K562 treated with DMSO at 1 percent for 24 hours (cell line): Measurements from ENCODE around the gene TMEM132A. TPM values are rescaled to one million over a fixed set of nuclear protein-coding genes. Genes with fewer than 3 reads are reported as not detected.

Source experiments
- total RNA-seq: library from RNA; unstranded; fragments of 300-600 nt; gene quantifications from 2 replicates; pipeline ENCODE4 v1.2.3, GENCODE V29; 2022; ENCODE audit warnings: low read depth; ENCODE audit not compliant: insufficient read depth

The TMEM132A gene
- total RNA-seq = 0.78 and 6.6 TPM in 2 replicates

DNA sequence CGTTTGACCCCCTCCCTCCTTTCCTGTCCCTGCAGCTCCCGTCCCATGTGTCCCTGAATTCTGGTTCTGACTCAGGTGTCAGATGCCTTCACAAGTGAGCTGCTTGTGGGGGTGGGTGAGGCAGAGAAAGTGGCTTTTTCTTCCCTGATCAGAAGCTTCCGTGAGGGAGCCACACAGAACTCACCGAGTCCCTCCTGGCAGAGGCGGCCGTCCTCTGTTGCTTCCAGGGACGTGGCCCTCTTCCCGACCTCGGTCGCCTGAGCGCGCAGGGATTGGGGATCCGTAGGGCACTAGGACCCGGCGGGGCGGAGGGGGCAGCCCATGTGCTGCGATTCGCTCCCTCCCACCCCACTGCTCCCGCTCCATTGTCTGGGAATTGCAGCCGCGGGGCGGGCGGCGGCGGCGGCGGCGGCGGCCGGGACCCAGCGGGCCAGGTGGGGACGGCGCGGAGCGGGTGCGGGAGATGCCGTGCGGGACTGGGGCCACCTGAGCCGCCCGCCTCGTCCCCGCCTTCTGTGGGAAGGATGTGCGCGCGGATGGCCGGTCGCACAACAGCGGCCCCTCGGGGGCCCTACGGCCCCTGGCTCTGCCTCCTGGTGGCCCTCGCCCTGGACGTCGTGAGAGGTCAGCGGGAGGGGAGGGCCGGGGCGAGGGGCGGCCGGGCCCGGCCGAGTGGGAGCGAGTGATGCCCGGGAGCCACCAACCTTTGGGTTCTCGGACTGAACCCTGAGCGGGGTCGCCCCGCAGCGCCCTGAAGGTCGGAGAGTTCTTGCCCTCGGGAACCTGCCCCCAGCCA, at the start of gene TMEM132A:
TMEM132A (plus strand) TSS at position 351 of the 796 bp plus-strand sequence; CDS start at position 525, 174 bp downstream.

GRCh38 chr11:60906132-60906972, 17.9 kb upstream of the TMEM132A start, which contains the start of gene PRPF19:
Gene PRPF19, minus strand, starts transcription at chr11:60906585. Its CDS starts 203 bp downstream, at chr11:60906382.

GRCh38 chr11:60913793-60914632, 10.2 kb upstream of the TMEM132A start, which contains the start of gene TMEM109:
Gene TMEM109, plus strand, starts transcription at chr11:60914158. Its CDS starts 5,536 bp downstream, at chr11:60919694.

DNA sequence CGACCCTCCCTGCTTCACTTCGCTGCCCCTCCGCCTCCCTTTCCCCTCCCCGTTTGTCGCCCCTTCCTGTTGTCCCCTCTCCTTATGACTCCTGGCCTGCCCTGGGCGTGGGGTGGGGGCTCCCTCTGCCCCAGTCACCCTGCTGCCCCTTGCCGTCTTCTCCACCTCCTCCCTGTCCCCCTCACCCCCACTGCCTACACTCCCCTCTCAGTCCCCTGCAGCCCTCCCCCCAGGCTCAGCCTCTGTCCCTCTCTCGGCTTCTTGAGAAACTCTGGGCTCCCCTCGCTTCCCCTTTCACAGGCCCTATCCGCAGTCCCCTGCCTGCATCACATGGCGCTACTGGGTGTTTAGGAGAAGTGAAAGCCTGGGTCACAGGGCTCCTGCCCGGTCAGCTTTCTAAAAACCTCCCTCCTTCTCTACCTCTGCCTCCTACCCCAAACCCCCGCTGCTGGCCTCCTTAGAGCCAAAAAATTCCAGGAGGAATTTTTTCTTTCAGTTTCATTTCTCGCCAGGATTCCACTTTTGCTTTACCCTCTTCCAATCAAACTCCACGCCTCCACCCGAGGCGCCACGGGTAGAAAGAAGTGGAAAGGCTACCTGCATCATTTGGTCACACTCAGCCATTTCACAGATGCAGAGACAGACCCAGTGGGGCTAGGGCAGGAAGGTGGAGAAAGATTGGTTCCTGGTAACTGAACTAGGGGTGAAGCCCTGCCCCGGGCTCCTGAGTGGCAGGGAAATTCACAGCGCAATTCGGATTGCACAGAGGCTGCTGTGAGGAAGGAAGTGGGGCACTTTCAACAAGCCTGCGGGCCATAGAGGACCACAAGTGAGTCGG, 27.9 kb downstream of the TMEM132A start, which contains the start of gene SLC15A3:
SLC15A3 (minus strand) TSS at position 273 of the 838 bp plus-strand sequence. CDS start 625 bp downstream, outside the sequence.

DNA sequence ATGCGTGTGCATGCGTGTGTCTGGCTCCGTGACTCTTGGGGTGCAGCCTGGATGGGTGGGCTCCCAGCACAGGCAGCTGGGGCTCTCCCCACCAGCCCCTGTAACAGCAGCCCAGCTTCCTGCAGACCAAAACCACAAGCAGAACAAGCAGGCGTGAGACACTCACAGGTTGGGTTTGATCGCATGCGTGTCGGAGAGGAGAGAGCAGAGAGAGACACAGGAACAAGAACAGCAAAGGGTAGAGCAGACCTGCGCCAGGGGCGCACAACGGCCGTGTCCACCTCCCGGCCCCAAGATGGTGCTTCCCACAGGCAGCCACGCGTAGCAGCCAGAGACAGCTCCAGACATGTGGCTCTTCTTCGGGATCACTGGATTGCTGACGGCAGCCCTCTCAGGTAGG, 47.3 kb downstream of the TMEM132A start, which contains the start of gene CD6:
CD6 (plus strand) TSS at position 161 of the 400 bp plus-strand sequence; CDS start at position 347, 186 bp downstream.

Other genes starting within 250 kb of the TMEM132A start
- not detected in 2 replicates for gene MS4A8, start 224.8 kb upstream of the TMEM132A start, total RNA-seq
- gene MS4A18, start 199.7 kb upstream of the TMEM132A start, total RNA-seq = not detected in 2 replicates
- gene MS4A15, start 167.6 kb upstream of the TMEM132A start, total RNA-seq = not detected in 2 replicates
- gene MS4A10, start 139.1 kb upstream of the TMEM132A start, total RNA-seq = not detected in 2 replicates
- gene CCDC86, start 82.3 kb upstream of the TMEM132A start, total RNA-seq = 36.5 and 39.2 TPM in 2 replicates
- gene PTGDR2, start 68.5 kb upstream of the TMEM132A start, total RNA-seq = 7.4 and 11.7 TPM in 2 replicates
- not detected in 2 replicates for gene ZP1, start 56.9 kb upstream of the TMEM132A start, total RNA-seq
- gene PRPF19, start 17.9 kb upstream of the TMEM132A start, total RNA-seq = 149 and 150 TPM in 2 replicates
- gene TMEM109, start 10.3 kb upstream of the TMEM132A start, total RNA-seq = 57.3 and 61.1 TPM in 2 replicates
- 0.46 and 1.2 TPM in 2 replicates for gene SLC15A3, start 27.7 kb downstream of the TMEM132A start, total RNA-seq
- gene CD6, start 47.2 kb downstream of the TMEM132A start, total RNA-seq = not detected in 2 replicates
- gene CD5, start 178.0 kb downstream of the TMEM132A start, total RNA-seq = not detected in 2 replicates
- 25.3 and 26.6 TPM in 2 replicates for gene VPS37C, start 237.0 kb downstream of the TMEM132A start, total RNA-seq